Epithelial cell of prostate (primary cell): Measurements from ENCODE around the gene CEP112.

ENCODE experiments used
- DNase-seq: peaks from one replicate; pipeline ENCODE4 v3.0.0-alpha.2; 2011; ENCODE audit warnings: low read depth, low spot score
- H3K27ac ChIP-seq: fragments of 450-650 bp; 2 replicates; pipeline ENCODE4 v1.5.1; 2017; ENCODE audit warnings: mild to moderate bottlenecking

The CEP112 gene

DNA sequence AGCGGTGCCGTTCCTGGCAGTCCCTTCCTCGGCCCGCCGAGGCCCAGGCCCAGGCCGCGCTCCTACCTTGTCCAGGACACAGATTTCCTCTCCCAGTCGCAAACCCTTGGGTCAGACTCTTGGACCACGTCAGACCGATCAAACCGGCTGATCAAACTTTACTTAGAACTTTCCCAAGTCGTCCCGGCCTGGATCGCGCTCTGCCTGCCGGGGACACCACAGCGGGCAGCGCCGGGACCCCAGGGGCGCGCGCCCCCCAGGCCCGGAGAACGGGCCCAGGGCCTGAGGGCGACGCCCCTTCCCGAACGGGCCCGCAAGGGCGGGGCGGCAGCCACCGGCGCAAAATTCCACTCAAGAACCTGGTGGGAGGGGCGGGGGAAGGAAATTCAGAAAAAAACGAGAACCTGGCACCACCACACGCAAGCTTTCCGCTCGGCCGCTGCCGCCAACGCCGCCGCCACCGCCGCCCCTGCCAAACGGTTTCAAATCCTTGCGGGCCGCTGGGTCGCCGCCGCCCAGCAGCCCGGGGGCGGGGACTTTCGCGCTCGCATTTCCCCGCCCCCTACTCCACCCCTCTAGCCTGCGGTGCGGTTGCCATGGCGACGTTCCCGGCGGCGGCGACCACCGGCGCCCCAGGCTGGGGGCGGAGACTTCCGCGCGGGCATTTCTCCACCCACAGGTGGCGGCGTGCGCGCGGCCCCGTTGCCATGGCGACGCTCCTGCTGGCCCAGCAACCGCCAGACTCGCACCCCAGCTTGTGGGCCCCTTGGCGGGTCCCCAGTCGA is at the start of gene CEP112:
Gene CEP112 (minus strand): TSS at position 541 of the 785 bp plus-strand sequence.
- DNase-seq, result no peak
- H3K27ac ChIP-seq, result no peak within 1 kb of the TSS

DNA sequence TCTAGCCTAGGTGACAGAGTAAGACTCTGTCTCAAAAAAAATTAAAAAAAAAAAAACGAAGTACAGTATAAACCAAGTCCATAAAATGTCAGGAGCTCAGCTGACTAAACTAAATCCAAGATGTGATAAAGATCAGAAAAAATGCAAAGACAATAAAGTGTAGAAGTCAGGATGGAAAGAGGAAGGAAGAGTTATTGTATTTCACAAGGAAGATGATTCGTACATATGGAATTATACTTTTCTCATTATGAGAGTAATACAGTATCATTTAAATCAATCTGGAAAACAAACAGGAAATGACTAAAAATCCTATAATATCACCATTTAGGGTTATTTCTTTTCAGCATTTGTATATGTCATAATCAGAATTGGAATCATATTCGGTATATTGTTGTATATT is 48.7 kb upstream of the CEP112 start:
- DNase-seq, result no peak
- peak overlapping the region; percentile 9 for H3K27ac ChIP-seq

DNA sequence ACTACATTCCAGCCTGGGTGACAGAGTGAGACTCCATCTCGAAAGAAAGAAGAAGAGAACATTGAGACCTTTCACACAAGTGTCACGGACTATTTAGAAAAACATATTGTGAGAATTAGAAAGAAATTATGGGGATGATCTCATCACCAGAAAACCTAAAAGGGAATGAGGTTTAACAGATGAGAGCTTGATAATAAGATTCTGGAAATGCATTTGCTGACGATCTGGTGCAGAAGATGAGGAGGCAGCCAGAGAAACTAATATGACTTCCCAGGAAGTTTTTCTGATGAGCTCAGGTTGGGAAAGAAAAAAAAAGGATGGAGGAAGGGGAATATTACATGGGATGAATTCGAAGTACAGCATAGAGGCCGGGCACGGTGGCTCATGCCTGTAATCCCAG is 48.1 kb upstream of the CEP112 start:
- DNase-seq, result no peak
- peak overlapping the region; percentile 5 for H3K27ac ChIP-seq

DNA sequence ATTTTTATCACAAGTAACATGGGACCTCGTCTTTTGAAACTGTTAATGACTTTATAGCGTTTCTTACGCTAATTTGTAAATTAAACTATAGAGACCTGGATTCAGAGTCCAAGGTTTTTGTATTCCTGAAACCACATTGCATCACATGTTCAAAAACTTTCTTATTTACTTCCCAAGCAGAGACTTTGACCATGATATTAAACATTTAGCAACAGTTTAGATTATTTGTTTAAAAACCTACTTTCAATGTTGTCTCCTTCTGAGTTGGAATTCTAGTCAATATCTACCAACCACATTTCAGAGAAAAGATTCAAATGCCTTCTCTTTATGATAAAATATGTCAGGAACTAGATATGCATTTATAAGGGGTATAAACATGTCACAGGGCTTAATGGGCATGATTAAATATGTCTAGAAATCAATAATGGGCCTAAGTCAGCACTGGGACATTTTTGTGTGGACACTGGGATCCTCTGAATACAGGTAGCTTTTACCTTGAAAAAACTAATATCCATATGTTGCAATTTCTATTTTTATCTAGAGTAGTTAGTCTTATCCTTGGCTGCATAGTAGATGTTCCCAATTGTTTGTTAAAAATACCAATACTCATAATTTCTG is 43.6 kb upstream of the CEP112 start:
- DNase-seq, result no peak
- H3K27ac ChIP-seq, result no peak overlapping the region

DNA sequence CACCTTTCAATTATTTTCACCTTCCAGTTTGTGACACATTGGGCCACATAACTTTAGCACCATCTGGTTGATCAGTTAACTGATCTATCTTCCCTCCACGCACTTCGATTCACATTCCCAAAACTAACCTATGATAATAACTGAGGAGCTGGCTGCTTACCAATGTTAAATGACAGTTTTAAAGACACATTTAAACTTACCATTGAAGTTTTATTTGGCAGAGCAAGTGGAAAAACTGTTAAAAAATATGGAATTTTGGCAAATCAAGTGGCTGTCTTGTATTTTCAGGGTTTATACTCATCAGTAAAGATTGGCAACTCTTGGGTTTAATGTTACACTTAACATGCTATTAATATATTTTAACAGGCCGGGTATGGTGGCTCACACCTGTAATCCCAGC is 42.7 kb upstream of the CEP112 start:
- H3K27ac ChIP-seq, result no peak overlapping the region
- DNase-seq, result no peak

DNA sequence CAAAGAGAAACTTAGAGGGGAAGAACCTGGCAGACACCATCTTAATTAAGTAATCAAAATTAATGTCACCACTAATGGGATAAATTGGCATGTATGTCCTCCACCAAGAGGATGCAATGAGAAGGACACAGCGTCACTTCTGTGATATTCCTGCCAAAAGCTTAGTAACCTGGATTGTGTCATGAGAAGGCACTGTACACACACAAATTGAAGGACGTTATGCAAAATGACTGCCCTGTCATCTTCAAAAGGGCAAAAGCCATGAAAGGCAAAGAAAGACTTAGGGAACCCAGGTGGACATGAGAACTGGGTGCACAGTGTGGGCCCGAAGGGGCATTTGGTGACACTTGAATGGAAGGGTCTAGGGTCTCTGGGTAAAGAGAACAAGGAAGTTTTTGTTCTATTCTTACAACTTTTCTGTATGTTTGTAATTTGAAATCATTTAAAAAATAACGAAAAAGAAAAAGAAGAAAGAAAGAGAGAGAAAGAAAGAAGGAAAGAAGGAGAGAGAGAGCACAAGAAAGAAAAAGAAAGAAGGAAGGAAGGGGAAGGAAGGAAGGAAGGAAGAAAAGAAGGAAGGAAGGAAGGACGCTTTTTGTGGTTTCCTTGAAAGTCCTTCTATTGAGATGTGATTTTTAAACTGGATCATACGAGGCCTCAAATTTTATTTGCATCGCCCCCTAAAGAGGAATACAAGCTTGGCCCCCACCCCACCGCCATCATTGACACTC is 41.3 kb upstream of the CEP112 start:
- DNase-seq, result no peak
- H3K27ac ChIP-seq, result no peak overlapping the region

DNA sequence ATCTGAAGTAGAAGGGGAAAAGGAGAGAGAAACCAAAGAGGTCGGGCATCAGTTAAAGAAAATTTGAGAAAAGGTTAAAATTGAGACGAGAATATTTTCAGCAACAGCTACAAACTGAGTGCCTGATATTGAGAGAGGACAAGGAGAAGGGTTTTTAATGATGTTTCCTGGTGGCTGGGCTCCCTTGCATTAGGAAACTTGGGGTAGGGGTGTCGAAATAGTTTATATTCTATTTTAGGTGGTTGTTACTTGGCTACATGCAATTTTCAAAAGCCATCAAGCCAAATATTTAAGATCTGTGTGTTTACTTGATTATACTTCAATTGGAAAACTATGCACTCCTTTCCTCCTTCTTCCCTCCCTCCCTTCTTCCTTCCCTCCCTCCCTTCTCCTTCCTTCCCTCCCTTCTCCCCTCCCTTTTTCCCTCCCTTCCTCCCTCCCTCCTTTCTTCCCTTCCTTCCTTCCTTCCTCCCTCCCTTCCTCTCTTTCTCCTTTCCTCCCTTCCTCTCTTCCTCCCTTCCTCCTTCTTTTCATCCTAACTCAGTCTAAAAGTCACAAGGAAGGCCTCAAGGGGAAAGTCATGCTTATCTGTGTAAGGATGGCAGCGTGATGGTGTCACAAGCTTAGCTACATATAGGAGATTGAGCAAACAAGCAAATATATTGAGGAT is 39.1 kb upstream of the CEP112 start:
- DNase-seq, result no peak
- H3K27ac ChIP-seq, result no peak overlapping the region

DNA sequence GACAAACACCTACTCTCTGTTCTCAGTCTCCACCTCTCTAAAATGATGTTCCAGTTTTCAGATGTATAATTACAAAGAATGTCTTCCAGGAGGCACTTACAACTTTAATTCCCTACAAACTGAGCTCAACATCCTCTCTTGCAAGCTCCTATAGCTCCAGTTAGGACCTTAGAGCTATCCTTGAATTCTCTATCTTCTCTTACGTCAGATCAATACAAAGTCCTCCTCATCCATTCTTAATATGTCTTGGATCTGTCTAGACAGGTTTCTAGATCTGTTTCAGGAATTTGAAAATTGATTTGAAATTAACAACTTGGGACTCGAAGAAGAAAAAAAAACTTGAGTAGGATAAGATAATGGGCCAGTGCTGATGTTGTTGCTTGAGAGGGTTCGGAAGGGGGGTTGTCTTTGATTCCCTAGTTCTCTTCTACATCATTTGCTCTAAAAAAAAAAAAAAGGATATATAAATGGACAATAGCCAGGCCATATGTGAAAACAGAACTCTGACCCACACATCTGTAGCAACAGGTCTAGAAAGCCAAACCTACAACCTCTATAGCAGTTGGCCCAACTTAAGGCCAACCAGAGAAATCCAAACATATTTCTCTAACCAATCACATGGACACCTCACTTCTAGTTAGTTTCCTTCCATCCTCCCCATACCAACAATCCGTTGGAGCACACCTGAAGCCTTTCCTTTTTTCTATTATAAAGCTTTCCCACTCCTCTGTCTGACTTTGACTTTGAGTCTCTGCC is 38.0 kb upstream of the CEP112 start:
- H3K27ac ChIP-seq, result no peak overlapping the region
- DNase-seq, result no peak

DNA sequence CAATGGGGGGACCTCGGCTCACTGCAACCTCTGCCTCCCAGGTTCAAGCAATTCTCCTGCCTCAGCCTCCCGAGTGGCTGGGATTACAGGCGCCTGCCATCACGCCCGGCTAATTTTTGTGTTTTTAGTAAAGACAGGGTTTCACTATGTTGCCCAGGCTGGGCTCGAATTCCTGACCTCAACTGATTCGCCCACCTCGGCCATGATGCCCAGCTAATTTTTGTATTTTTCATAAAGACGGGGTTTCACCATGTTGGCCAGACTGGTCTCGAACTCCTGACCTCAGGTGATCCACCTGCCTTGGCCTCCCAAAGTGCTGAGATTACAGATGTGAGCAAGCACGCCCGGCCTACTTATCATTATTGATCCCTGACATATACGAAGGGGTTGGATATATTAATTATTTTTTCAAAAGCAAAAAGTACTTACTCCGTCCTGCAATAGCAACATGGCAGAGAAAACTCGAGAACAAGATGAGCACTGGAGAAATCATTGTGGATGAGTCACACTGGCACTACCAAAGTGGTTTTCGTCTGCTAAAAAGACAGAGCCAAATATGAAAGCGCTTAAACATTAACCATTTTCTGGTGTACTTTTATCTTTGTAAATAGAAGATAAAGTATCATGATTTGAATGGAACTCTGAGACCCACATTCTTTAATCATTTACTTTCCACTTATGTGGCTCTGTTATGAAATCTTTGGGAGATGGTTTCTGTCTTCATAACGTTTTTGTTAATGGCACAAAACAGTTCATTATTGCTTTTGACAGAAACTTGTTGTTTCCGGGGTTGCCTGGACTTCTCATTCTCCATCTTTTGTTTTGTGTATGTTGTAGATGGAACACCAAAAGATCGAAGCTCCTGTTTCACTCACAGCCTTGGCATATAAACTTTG is 37.2 kb upstream of the CEP112 start, which contains the start of gene APOH:
Gene APOH (minus strand): TSS at position 529 of the 896 bp plus-strand sequence. CDS start 36 bp downstream, at position 493.
- no peak for DNase-seq
- no peak within 1 kb of the TSS for H3K27ac ChIP-seq

DNA sequence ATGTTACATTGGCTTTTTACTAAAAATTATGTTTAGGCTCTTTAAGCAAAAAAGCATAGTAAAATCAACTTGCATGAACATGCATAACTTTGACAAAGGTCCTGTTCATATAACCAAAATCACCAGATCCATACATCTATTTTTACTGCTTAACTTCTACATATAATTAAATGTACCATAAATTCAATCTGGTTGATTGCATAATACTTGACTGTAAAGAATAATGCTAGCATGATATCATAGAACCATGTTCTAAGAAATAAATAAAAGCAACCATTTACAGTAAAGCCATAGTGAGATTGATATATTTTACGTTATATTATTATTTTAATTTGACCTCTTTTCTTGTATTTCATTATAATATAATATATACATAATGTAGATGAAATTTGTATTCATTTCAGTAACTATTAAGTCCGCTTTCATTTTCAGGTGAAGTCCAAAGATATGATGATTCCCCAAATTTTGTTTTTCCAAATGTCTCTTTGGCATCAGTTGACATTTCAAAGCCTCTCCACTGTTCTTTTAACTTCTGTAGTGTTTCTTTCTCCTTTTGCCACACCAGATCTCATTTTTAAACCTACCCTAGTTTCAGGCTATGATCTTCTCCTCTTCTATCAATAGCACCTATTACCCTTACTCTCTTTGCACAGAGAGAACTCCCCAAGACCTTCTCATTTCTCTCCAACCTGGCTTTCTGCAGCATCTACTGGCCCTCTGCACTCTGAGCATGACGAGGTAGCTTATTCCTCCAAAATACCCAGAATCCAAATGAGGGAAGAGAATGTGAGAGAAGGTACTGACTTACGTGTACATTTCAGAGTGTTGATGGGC is 35.5 kb upstream of the CEP112 start:
- DNase-seq, result no peak
- H3K27ac ChIP-seq, result no peak overlapping the region

DNA sequence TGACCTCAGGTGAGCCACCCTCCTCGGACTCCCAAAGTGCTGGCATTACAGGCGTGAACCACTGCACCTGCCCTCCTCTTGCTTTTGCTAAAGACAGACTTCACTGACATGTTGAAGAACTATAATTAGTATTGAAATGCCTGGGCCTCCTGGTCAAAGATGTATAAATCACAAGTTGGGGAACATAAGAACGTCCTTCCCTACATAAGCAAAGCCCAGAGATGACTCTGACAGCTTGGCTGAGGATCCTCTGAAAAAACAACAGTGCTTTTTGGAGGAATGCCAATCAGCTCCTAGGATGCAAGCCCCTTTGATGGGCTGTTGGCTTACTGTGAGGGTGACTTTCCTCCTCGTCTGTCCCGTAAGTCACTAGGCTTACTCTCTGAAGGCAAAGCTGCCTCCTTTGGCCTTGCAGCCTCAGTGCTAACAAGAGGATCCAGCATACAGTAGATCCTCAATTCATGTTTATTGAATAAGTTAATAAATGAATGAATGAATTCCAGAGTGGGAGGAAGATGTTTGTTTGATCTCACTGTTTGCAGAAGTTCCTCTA is 30.9 kb upstream of the CEP112 start:
- no peak overlapping the region for H3K27ac ChIP-seq
- no peak for DNase-seq

DNA sequence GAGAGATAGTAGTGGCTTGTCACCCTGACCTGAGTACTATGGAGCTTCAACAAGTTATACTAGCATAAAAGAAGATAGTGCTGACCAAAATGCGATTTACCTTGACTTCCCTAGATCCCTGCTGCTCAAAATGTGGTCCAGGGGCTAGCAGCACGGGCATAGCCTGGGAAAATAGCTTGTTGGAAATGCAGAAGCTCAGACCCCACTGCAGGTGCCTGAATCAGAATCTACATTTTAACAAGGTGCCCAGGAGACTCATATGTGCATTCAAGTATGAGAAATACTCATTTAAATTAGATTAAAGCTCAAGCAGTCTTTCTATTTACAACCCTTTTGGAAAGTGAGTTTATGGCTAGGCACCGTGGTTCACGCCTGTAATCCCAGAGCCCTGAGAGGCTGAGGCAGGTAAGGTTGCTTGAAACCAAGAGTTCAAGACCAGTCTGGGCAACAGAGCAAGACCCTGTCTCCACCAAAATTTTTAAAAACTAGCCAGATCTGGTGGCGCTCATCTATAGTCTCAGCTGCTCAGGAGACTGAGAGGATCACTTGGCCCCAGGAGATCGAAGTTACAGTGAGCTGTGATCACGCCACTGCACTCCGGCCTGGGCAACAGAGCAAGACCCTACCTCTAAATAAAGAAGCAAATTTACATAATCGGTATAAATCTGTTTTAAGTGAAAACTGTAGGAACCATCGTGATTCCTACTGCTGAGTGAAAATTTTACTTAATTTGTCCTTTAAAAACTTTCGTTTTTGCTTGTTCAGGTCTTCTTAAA is 30.0 kb upstream of the CEP112 start:
- no peak for DNase-seq
- H3K27ac ChIP-seq, result no peak overlapping the region

DNA sequence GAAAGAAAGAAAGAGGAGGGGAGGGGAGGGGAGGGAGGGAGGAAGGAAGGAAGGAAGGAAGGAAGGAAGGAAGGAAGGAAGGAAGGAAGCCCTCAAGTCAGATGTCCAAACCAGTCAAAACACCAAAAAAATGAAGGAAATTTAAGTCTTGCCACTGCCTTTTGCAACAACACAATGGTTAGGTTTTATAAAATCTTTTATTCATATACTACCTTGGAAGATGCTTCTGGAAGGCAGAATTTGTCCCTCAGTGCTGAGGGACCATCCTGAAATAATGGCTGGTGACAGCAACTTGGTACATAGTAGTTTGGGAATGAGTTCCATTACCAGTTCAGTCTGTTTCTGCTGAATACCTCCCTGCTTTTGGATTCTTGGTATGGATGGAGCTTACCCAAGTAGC is 29.4 kb upstream of the CEP112 start:
- DNase-seq, result no peak
- H3K27ac ChIP-seq, result no peak overlapping the region

DNA sequence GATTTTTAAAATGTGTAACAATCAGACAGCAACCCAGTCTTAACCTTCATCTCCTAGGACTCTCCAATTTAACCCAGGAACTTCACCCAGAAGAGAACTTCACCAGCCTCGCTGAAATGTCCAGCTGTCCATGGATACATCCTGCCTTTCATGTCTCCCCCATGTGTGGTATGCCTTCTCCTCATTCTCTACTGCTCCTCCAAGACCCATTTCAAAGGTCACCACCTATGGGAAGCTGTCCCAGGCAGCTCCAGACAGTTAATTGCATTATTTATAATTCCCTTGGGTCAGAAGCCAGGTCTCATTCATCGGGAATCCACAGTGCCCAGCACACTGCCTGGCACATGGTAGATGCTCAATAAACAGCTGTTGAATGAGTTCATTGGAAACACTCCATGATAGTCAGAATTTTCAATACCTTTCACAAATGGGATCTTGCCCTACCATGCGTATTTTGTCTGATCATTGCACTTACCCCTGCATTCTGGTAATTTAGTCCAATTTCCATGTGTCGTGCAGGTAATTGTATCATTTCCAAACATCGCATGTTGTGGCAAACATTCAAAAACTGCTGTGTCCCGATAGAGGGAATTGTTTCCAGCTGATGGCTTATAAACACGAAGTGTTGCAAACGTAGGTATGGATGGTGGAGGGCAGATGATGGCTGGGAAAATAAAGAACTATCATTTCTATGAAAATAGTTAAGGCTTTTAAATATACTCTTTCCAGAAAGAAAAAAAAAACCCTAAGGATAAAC is 28.3 kb upstream of the CEP112 start:
- H3K27ac ChIP-seq, result no peak overlapping the region
- DNase-seq, result no peak

DNA sequence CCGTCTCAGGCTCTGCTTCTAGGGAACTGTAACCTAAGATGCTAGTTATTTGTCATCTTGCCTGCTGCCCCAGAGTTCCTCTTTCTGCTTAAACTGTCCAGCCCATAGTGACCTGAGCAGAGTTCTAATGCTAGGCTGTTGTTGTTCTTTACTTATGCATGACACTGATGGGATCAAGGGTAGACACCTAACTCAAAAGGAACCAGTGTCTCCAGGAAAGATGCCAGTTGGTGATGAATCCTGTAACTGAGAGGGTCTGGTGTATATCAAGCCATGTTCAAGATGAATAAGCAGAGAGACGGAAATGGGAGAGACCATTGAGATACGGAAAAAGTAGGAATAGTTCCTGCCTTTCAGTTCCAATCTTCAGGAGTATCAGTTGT is 23.6 kb upstream of the CEP112 start:
- DNase-seq, result no peak
- no peak overlapping the region for H3K27ac ChIP-seq

DNA sequence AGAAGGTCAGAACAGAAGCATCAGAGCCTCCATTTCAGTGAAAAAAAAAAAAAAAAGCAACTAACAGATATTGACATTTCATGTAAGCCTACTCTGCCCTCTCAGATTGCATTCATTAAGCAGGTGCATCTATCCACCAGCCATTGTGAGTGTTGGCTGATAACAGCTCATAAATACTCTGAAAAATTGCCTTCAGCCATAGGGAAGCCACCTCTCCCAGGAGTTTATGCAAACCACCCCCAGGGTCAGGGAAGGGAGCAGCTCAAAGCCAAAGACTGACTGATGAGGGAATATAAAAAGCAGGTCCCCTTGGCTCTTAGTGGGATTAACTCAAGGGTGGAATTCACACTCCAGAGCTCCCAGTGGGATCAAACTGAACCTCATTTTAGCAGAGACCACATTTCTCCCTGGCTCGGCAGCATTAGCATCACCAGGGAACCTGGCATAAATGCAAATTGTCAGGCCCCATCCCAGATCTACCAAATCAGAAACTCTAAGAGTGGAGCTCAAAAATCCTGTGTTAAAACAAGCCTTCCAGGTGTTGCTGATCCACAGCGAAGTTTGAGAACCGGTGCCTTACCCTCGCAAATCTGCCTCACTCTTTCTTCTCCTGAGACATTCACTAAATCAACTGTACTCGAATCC is 23.1 kb upstream of the CEP112 start:
- no peak for DNase-seq
- no peak overlapping the region for H3K27ac ChIP-seq
